ENCODE results near the gene CSNK2A3. TPM values are rescaled to one million over a fixed set of nuclear protein-coding genes. Genes with fewer than 3 reads are reported as not detected.
"Not testable (repeated sequence)": the region's sequence is repeated elsewhere in the genome, so short reads cannot be mapped to it uniquely, and the experiment has no call there.

CSNK2A3 gene
- total and polyA plus RNA-seq, 10 of the 15 experiments (the other 5 are each of a cell fraction or from before 2014, with no cell fraction given), result 0.68 to 6.2 (median 1.4) TPM

DNA sequence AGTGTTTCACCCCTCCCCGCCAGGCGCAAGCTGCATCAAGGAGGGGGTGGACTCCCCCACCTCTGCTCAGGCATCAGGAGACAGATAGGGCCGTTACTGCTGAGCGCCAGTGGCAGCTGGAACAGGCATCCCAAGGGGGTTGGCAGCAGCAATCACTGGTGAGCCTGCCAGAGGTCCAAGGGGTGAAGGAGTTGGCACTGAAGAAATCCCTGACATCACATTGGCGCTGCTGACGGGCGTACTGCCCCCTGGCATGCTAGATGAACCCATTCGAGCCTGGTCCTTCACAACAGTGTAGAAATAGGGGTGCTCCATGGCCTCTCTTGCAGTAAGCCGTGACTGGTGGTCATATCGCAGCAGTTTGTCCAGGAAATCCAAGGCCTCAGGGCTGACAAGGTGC lies 1.2 kb downstream of the CSNK2A3 start:
- ATAC-seq; BruUV-seq (replicated peaks); H3K27me3 ChIP-seq (replicated peaks in 1 of 2; ENCODE audit: control insufficient read depth in 2 of 2, insufficient read depth in 2 of 2, low read length in 1 of 2); H3K4me2 ChIP-seq (ENCODE audit: control insufficient read depth, insufficient read depth); DNase-seq (ENCODE audit: low read depth, low spot score); intact Hi-C loops (cut with micrococcal nuclease; ENCODE audit: unreplicated experiment); H2AFZ ChIP-seq (ENCODE audit: control insufficient read depth, low read depth, low read length); H3K9ac ChIP-seq (ENCODE audit: control insufficient read depth, insufficient read depth, low read length); H3K4me3 ChIP-seq; H3K79me2 ChIP-seq (ENCODE audit: control insufficient read depth, insufficient read depth, low read length); H3K27ac ChIP-seq (ENCODE audit: control insufficient read depth, insufficient read depth); FAIRE-seq; in situ Hi-C loops (cut with MboI); SMC1A ChIA-PET (ENCODE audit: uncharacterized antibody, unreplicated experiment); POLR2A ChIA-PET; CTCF ChIA-PET; RAD21 ChIA-PET (ENCODE audit: unreplicated experiment); H3K36me3 ChIP-seq (ENCODE audit: control insufficient read depth in 2 of 2, insufficient read depth in 2 of 2, low read length in 1 of 2); H3K4me1 ChIP-seq (ENCODE audit: control insufficient read depth, insufficient read depth, low read length); H4K20me1 ChIP-seq (ENCODE audit: control insufficient read depth, insufficient read depth); H3K9me3 ChIP-seq (replicated peaks; ENCODE audit: control insufficient read depth, insufficient read depth, low read length): not testable (repeated sequence)
- 58% methylated on average over 8 of the region's 10 CpGs for WGBS (ENCODE audit: insufficient coverage, insufficient replicate concordance, low lambda C conversion rate, missing lambda C conversion rate)

GRCh38 chr11:11351042-11351586 lies 1.9 kb downstream of the CSNK2A3 start:
- RAD21 ChIA-PET (ENCODE audit: unreplicated experiment), result no interaction called here
- Histone ChIP-seq H3K27ac (ENCODE audit: control insufficient read depth, insufficient read depth) (no peak overlapping the region), H3K79me2 (ENCODE audit: control insufficient read depth, insufficient read depth, low read length) (no peaks in the 10 kb centered on the region), H3K4me3 (no peak overlapping the region), H3K27me3 (replicated peaks in 1 of 2; ENCODE audit: control insufficient read depth in 2 of 2, insufficient read depth in 2 of 2, low read length in 1 of 2) (no peaks in the 10 kb centered on the region), H4K20me1 (ENCODE audit: control insufficient read depth, insufficient read depth) (no peaks in the 10 kb centered on the region), H3K4me2 (ENCODE audit: control insufficient read depth, insufficient read depth) (no peak overlapping the region), H2AFZ (ENCODE audit: control insufficient read depth, low read depth, low read length) (no peak overlapping the region), H3K36me3 (ENCODE audit: control insufficient read depth in 2 of 2, insufficient read depth in 2 of 2, low read length in 1 of 2) (no peaks in the 10 kb centered on the region), H3K4me1 (ENCODE audit: control insufficient read depth, insufficient read depth, low read length) (no peaks in the 10 kb centered on the region), H3K9me3 (replicated peaks; ENCODE audit: control insufficient read depth, insufficient read depth, low read length) (no peaks in the 10 kb centered on the region), H3K9ac (ENCODE audit: control insufficient read depth, insufficient read depth, low read length) (no peak overlapping the region)
- SMC1A ChIA-PET (ENCODE audit: uncharacterized antibody, unreplicated experiment), result interaction anchor here (0.6 kb wide), 1 partner anchor 120 kb away, joined by 3 read pairs; no protein-coding TSS in a partner anchor
- intact Hi-C loops (cut with micrococcal nuclease; ENCODE audit: unreplicated experiment) (no loop called here), in situ Hi-C loops (cut with MboI) (no loop called here)
- ATAC-seq, result no peak
- no TSS peak for BruUV-seq (replicated peaks)
- DNase-seq (ENCODE audit: low read depth, low spot score), result no peak
- CTCF ChIA-PET, result no interaction called here
- 39% methylated on average over 4 of the region's 4 CpGs for WGBS (ENCODE audit: insufficient coverage, insufficient replicate concordance, low lambda C conversion rate, missing lambda C conversion rate)
- POLR2A ChIA-PET, result no interaction called here
- no peak for FAIRE-seq
- TF ChIP-seq RBBP5 (conservative IDR thresholded peaks at IDR 0.05), result no peak
- no peak for TF ChIP-seq SIN3A (IDR thresholded peaks at IDR 0.05; ENCODE audit: low read depth, low read length)
- no peak for TF ChIP-seq ESRRA (IDR thresholded peaks at IDR 0.05; ENCODE audit: low read length)
- TF ChIP-seq YBX1 (IDR thresholded peaks at IDR 0.05), result no peak
- TF ChIP-seq ZNF207 (IDR thresholded peaks at IDR 0.05; ENCODE audit: borderline replicate concordance), result no peak
- TF ChIP-seq TBL1XR1 (IDR thresholded peaks at IDR 0.05; ENCODE audit: low read depth, low read length), result no peak
- TF ChIP-seq JUNB (IDR thresholded peaks at IDR 0.05), result no peak
- TF ChIP-seq POLR2AphosphoS2 (IDR thresholded peaks at IDR 0.05; ENCODE audit: low read depth, low read length), result no peak
- no peak for TF ChIP-seq JUND (IDR thresholded peaks at IDR 0.05; ENCODE audit: low read depth, low read length)
- TF ChIP-seq SMAD5 (IDR thresholded peaks at IDR 0.05; ENCODE audit: low read depth), result no peak
- TF ChIP-seq SPI1 (IDR thresholded peaks at IDR 0.05; ENCODE audit: borderline replicate concordance, insufficient read depth, low read depth, low read length), result no peak
- TF ChIP-seq, protein P1, sequence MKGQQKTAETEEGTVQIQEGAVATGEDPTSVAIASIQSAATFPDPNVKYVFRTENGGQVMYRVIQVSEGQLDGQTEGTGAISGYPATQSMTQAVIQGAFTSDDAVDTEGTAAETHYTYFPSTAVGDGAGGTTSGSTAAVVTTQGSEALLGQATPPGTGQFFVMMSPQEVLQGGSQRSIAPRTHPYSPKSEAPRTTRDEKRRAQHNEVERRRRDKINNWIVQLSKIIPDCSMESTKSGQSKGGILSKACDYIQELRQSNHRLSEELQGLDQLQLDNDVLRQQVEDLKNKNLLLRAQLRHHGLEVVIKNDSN (IDR thresholded peaks at IDR 0.05; ENCODE audit: borderline replicate concordance, extremely low read length, insufficient read depth, low read depth, low read length), result no peak
- TF ChIP-seq, protein P2, sequence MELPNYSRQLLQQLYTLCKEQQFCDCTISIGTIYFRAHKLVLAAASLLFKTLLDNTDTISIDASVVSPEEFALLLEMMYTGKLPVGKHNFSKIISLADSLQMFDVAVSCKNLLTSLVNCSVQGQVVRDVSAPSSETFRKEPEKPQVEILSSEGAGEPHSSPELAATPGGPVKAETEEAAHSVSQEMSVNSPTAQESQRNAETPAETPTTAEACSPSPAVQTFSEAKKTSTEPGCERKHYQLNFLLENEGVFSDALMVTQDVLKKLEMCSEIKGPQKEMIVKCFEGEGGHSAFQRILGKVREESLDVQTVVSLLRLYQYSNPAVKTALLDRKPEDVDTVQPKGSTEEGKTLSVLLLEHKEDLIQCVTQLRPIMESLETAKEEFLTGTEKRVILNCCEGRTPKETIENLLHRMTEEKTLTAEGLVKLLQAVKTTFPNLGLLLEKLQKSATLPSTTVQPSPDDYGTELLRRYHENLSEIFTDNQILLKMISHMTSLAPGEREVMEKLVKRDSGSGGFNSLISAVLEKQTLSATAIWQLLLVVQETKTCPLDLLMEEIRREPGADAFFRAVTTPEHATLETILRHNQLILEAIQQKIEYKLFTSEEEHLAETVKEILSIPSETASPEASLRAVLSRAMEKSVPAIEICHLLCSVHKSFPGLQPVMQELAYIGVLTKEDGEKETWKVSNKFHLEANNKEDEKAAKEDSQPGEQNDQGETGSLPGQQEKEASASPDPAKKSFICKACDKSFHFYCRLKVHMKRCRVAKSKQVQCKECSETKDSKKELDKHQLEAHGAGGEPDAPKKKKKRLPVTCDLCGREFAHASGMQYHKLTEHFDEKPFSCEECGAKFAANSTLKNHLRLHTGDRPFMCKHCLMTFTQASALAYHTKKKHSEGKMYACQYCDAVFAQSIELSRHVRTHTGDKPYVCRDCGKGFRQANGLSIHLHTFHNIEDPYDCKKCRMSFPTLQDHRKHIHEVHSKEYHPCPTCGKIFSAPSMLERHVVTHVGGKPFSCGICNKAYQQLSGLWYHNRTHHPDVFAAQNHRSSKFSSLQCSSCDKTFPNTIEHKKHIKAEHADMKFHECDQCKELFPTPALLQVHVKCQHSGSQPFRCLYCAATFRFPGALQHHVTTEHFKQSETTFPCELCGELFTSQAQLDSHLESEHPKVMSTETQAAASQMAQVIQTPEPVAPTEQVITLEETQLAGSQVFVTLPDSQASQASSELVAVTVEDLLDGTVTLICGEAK (IDR thresholded peaks at IDR 0.05; ENCODE audit: borderline replicate concordance), result no peak
- TF ChIP-seq POLR2AphosphoS5 (IDR thresholded peaks at IDR 0.05; ENCODE audit: low read length), result no peak
- TF ChIP-seq WRNIP1 (IDR thresholded peaks at IDR 0.05; ENCODE audit: borderline replicate concordance, low read depth, low read length), result no peak

Data from GM12878 (cell line).